Muscle layer of duodenum (tissue), 2 donors: ENCODE results near the gene EEF2K.

Experiments used
- H3K27ac ChIP-seq: one replicate; pipeline ENCODE4 v1.7.0; 2013; ENCODE audit warnings: mild to moderate bottlenecking, low read length
- H3K27me3 ChIP-seq: one replicate; pipeline ENCODE4 v1.7.0; 2013; ENCODE audit warnings: low read depth, mild to moderate bottlenecking, control low read depth, low read length
- H3K36me3 ChIP-seq, 2 donors: one replicate each; pipeline ENCODE4 v1.7.0; 2013; ENCODE audit warnings: low read length in 2 of 2, control low read depth in 1 of 2, mild to moderate bottlenecking in 1 of 2; ENCODE audit not compliant: insufficient read depth in 2 of 2, control insufficient read depth in 1 of 2
- H3K4me1 ChIP-seq, 2 donors: one replicate each; pipeline ENCODE4 v1.7.0; 2013; ENCODE audit warnings: low read length in 2 of 2, mild to moderate bottlenecking in 2 of 2, control low read depth in 1 of 2, moderate library complexity in 1 of 2; ENCODE audit not compliant: insufficient read depth in 2 of 2, control insufficient read depth in 1 of 2
- H3K4me3 ChIP-seq, 2 donors: one replicate each; pipeline ENCODE4 v1.7.0; 2013; ENCODE audit warnings: low read length in 2 of 2, low read depth in 1 of 2, mild to moderate bottlenecking in 1 of 2
- H3K9me3 ChIP-seq, 2 donors: one replicate each; pipeline ENCODE4 v1.7.0; 2013; ENCODE audit warnings: low read length in 2 of 2, control low read depth in 1 of 2, mild to moderate bottlenecking in 1 of 2; ENCODE audit not compliant: control insufficient read depth in 1 of 2
- donor health status: healthy.

Gene EEF2K

GRCh38 chr16:22312897-22313781 lies 107.1 kb downstream of the EEF2K start:
- Histone ChIP-seq H3K36me3 (peaks cover 50 to 84% of the 10 kb centered on the region in 2 donors), H3K27me3 (no peaks in the 10 kb centered on the region), H3K9me3 (no peaks in the 10 kb centered on the region), H3K4me3 (no peak overlapping the region), H3K27ac (no peak overlapping the region), H3K4me1 (no peaks in the 10 kb centered on the region)

GRCh38 chr16:22313876-22314470 lies 107.9 kb downstream of the EEF2K start:
- H3K27ac ChIP-seq = no peak overlapping the region
- no peaks in the 10 kb centered on the region for H3K27me3 ChIP-seq
- H3K9me3 ChIP-seq = no peaks in the 10 kb centered on the region
- H3K4me3 ChIP-seq = no peak overlapping the region
- peaks cover 41 to 81% of the 10 kb centered on the region in 2 donors for H3K36me3 ChIP-seq
- no peaks in the 10 kb centered on the region for H3K4me1 ChIP-seq

- H3K36me3 ChIP-seq = peaks cover 35 to 74% of the 10 kb centered on the region in 2 donors
Measured at GRCh38 chr16:22314661-22315626, 108.9 kb downstream of the EEF2K start.

GRCh38 chr16:22315979-22316378 lies 109.9 kb downstream of the EEF2K start:
- H3K4me1 ChIP-seq = no peaks in the 10 kb centered on the region
- H3K4me3 ChIP-seq = no peak overlapping the region
- H3K9me3 ChIP-seq = no peaks in the 10 kb centered on the region
- no peaks in the 10 kb centered on the region for H3K27me3 ChIP-seq
- H3K36me3 ChIP-seq = peaks cover 36 to 81% of the 10 kb centered on the region in 2 donors
- H3K27ac ChIP-seq = no peak overlapping the region

More at GRCh38 chr16:22314661-22315626, 108.9 kb downstream of the EEF2K start:
- no peaks in the 10 kb centered on the region for H3K9me3 ChIP-seq
- H3K4me1 ChIP-seq = no peaks in the 10 kb centered on the region
- H3K27ac ChIP-seq = no peak overlapping the region
- H3K4me3 ChIP-seq = no peak overlapping the region
- H3K27me3 ChIP-seq = no peaks in the 10 kb centered on the region

GRCh38 chr16:22316411-22316811 lies 110.3 kb downstream of the EEF2K start:
- H3K4me3 ChIP-seq = no peak overlapping the region
- H3K4me1 ChIP-seq = peaks cover 0 to under 1% of the 10 kb centered on the region in 2 donors
- no peaks in the 10 kb centered on the region for H3K9me3 ChIP-seq
- no peaks in the 10 kb centered on the region for H3K27me3 ChIP-seq
- H3K27ac ChIP-seq = no peak overlapping the region
- H3K36me3 ChIP-seq = peaks cover 36 to 80% of the 10 kb centered on the region in 2 donors

- Histone ChIP-seq H3K27me3 (no peaks in the 10 kb centered on the region), H3K4me3 (no peak overlapping the region), H3K36me3 (peaks cover 36 to 79% of the 10 kb centered on the region in 2 donors), H3K9me3 (no peaks in the 10 kb centered on the region), H3K4me1 (peaks cover 0 to 5% of the 10 kb centered on the region in 2 donors), H3K27ac (no peak overlapping the region)
Measured at GRCh38 chr16:22317001-22317530, 111.0 kb downstream of the EEF2K start.

- no peaks in the 10 kb centered on the region for H3K27me3 ChIP-seq
- H3K4me3 ChIP-seq = no peak overlapping the region
- peaks cover 0 to 5% of the 10 kb centered on the region in 2 donors for H3K4me1 ChIP-seq
- no peak overlapping the region for H3K27ac ChIP-seq
- H3K36me3 ChIP-seq = peaks cover 36 to 79% of the 10 kb centered on the region in 2 donors
- no peaks in the 10 kb centered on the region for H3K9me3 ChIP-seq
Measured at GRCh38 chr16:22317625-22318024, 111.5 kb downstream of the EEF2K start.

GRCh38 chr16:22318690-22319358 lies 112.7 kb downstream of the EEF2K start:
- peaks cover 26 to 70% of the 10 kb centered on the region in 2 donors for H3K36me3 ChIP-seq
- no peak overlapping the region for H3K27ac ChIP-seq

GRCh38 chr16:22320572-22321339 lies 114.7 kb downstream of the EEF2K start:
- Histone ChIP-seq H3K9me3 (no peaks in the 10 kb centered on the region), H3K4me1 (peaks cover 0 to 5% of the 10 kb centered on the region in 2 donors), H3K4me3 (no peak overlapping the region), H3K27ac (no peak overlapping the region), H3K27me3 (no peaks in the 10 kb centered on the region), H3K36me3 (peaks cover 19 to 72% of the 10 kb centered on the region in 2 donors)

More at GRCh38 chr16:22318690-22319358, 112.7 kb downstream of the EEF2K start:
- no peaks in the 10 kb centered on the region for H3K9me3 ChIP-seq
- peaks cover 0 to 5% of the 10 kb centered on the region in 2 donors for H3K4me1 ChIP-seq
- H3K4me3 ChIP-seq = no peak overlapping the region
- H3K27me3 ChIP-seq = no peaks in the 10 kb centered on the region
